GM12878 (cell line): ENCODE measurements around the gene ATP1A3. TPM values are rescaled to one million over a fixed set of nuclear protein-coding genes. Genes with fewer than 3 reads are reported as not detected.

Experiments
- ATAC-seq: fragments of 200-7000 bp; cut with Tn5 transposase; 3 replicates; pipeline ENCODE4 v1.9.1; 2020; ENCODE audit warnings: mild to moderate bottlenecking, moderate library complexity
- BruUV-seq: library from RNA; stranded (reverse); fragments of 400-500 nt; replicated peaks from 2 replicates; lab custom pipeline; 2021; lab: Mats Ljungman, UMichigan
- CTCF ChIA-PET: fragments of 300-600 bp; sonication (Branson Sonifier 250); formaldehyde crosslinking; extraction: SDS; loops from one replicate; lab custom pipeline; 2021; ENCODE audit warnings: inconsistent platforms; lab: Yijun Ruan, JAX
- POLR2A ChIA-PET: fragments of 350-600 bp; formaldehyde crosslinking; extraction: SDS; loops from one replicate; lab custom pipeline; 2021; ENCODE audit warnings: inconsistent platforms; lab: Charles Lee
- RAD21 ChIA-PET: fragments of 300-600 bp; sonication (Branson Sonifier 250); formaldehyde crosslinking; loops from one replicate; lab custom pipeline; 2023; ENCODE audit warnings: antibody characterized with exemption; ENCODE audit not compliant: unreplicated experiment; lab: Charles Lee
- SMC1A ChIA-PET: fragments of 300-600 bp; sonication (Branson Sonifier 250); formaldehyde crosslinking; loops from one replicate; lab custom pipeline; 2023; ENCODE audit not compliant: unreplicated experiment, uncharacterized antibody; lab: Charles Lee
- DNase-seq: peaks from one replicate; pipeline ENCODE4 v3.0.0-alpha.2; 2011; ENCODE audit warnings: low read depth, low spot score
- FAIRE-seq: peaks from 3 replicates; lab custom pipeline; 2011; peaks lifted over from hg19 to GRCh38; lab: Jason Lieb, UNC
- H2AFZ ChIP-seq: 2 replicates; pipeline ENCODE4 v1.6.0; 2011; ENCODE audit warnings: low read depth, low read length, control low read depth; ENCODE audit not compliant: control insufficient read depth
- H3K27ac ChIP-seq: 2 replicates; pipeline ENCODE4 v1.5.1; 2011; ENCODE audit warnings: control low read depth; ENCODE audit not compliant: control insufficient read depth, insufficient read depth
- H3K27me3 ChIP-seq, 2 experiments: replicated peaks in 1 of 2; 2 replicates each; pipeline versions ENCODE4 v1.6.0 to v1.6.1; 2011; ENCODE audit warnings: low read length in 1 of 2; ENCODE audit not compliant: control insufficient read depth in 2 of 2, insufficient read depth in 2 of 2
- H3K36me3 ChIP-seq, 2 experiments: 2 replicates each; pipeline ENCODE4 v1.5.1; 2011; ENCODE audit warnings: low read length in 1 of 2; ENCODE audit not compliant: control insufficient read depth in 2 of 2, insufficient read depth in 2 of 2
- H3K4me1 ChIP-seq: 2 replicates; pipeline ENCODE4 v1.6.1; 2011; ENCODE audit warnings: mild to moderate bottlenecking, low read length, moderate library complexity, mixed read lengths; ENCODE audit not compliant: control insufficient read depth, insufficient read depth
- H3K4me2 ChIP-seq: 2 replicates; pipeline ENCODE4 v1.6.0; 2011; ENCODE audit warnings: control low read depth; ENCODE audit not compliant: control insufficient read depth, insufficient read depth
- H3K4me3 ChIP-seq: fragments of 200-600 bp; sonication (generic); 2 replicates; pipeline ENCODE4 v1.5.1; 2016
- H3K79me2 ChIP-seq: 2 replicates; pipeline ENCODE4 v1.6.0; 2011; ENCODE audit warnings: low read length; ENCODE audit not compliant: control insufficient read depth, insufficient read depth
- H3K9ac ChIP-seq: 2 replicates; pipeline ENCODE4 v1.8.0; 2011; ENCODE audit warnings: low read length, control low read depth, mixed read lengths; ENCODE audit not compliant: control insufficient read depth, insufficient read depth
- H3K9me3 ChIP-seq: replicated peaks from 3 replicates; pipeline ENCODE4 v1.5.1; 2011; ENCODE audit warnings: mild to moderate bottlenecking, low read length; ENCODE audit not compliant: control insufficient read depth, insufficient read depth
- H4K20me1 ChIP-seq: 2 replicates; pipeline ENCODE4 v1.6.0; 2011; ENCODE audit not compliant: control insufficient read depth, insufficient read depth
- CREM ChIP-seq: IDR thresholded peaks from 2 replicates; pipeline ENCODE4 v1.6.1; 2014; ENCODE audit warnings: antibody characterized with exemption, low read depth
- EED ChIP-seq: sonication (generic); IDR thresholded peaks from 2 replicates; pipeline ENCODE4 v1.6.1; 2016; ENCODE audit warnings: antibody characterized with exemption, low read depth
- EGR1 ChIP-seq, 2 experiments: IDR thresholded peaks; 1 replicate in 1 of 2; 2 replicates in 1 of 2; pipeline ENCODE4 v1.6.1; 2011 to 2012; ENCODE audit warnings: low read depth in 2 of 2, low read length in 2 of 2, borderline replicate concordance in 1 of 2, mild to moderate bottlenecking in 1 of 2, moderate library complexity in 1 of 2
- NR2C2 ChIP-seq: IDR thresholded peaks from 2 replicates; pipeline ENCODE4 v1.6.1; 2011; ENCODE audit warnings: borderline replicate concordance, low read depth; ENCODE audit not compliant: control insufficient read depth, insufficient read length
- SMAD1 ChIP-seq: fragments of 450-650 bp; IDR thresholded peaks from 2 replicates; pipeline ENCODE4 v1.6.1; 2018; ENCODE audit warnings: mild to moderate bottlenecking, low read depth; ENCODE audit not compliant: partially characterized antibody
- WGBS: methylation state at CpG from one replicate; pipeline ENCODE4 v1.1.6; 2016; ENCODE audit warnings: low lambda C conversion rate; ENCODE audit not compliant: insufficient replicate concordance, insufficient coverage; ENCODE audit errors: missing lambda C conversion rate; 5-methylcytosine and 5-hydroxymethylcytosine counted together
- in situ Hi-C: fragments of 300-500 bp; cut with MboI; formaldehyde crosslinking; loops from 9 replicates; pipeline ENCODE4 v1.14.3; 2018; ENCODE audit warnings: mixed read lengths
- intact Hi-C: fragments of 100-400 bp; cut with micrococcal nuclease; formaldehyde crosslinking; loops from one replicate; pipeline ENCODE4 v1.14.2; 2022; ENCODE audit not compliant: unreplicated experiment
- polyA plus RNA-seq, 11 experiments: library from polyadenylated mRNA; depleted of rRNA in 4 of 11; unstranded in 6 of 11; stranded (reverse) in 5 of 11; fragments of >200 nt; fragmentation: Nextera tagmentation in 4 of 11; fragmentation: Illumina TruSeq in 1 of 11; extraction: Ambion mirVana in 4 of 11; extraction: Trizol in 1 of 11; gene quantifications; 1 replicate in 1 of 11; 2 replicates in 10 of 11; pipeline versions ENCODE4 v1.2.1 to v1.2.3, GENCODE V29; 2011 to 2016; ENCODE audit warnings: inconsistent platforms in 2 of 11, missing spikeins in 2 of 11, low read depth in 1 of 11
- total RNA-seq, 4 experiments: library from RNA; depleted of rRNA in 3 of 4; stranded (reverse); fragments of >200 nt in 3 of 4; fragmentation: Illumina TruSeq in 1 of 4; extraction: Trizol in 1 of 4; gene quantifications; 2 replicates each; pipeline versions ENCODE4 v1.2.1 to v1.2.3, GENCODE V29; 2013 to 2021
- TF ChIP-seq, protein P1 (sequence below): fragments of 450-650 bp; IDR thresholded peaks from 2 replicates; pipeline ENCODE4 v1.6.1; 2014; ENCODE audit warnings: mild to moderate bottlenecking
- TF ChIP-seq, protein P2 (sequence below): fragments of 450-650 bp; IDR thresholded peaks from 2 replicates; pipeline ENCODE4 v1.6.1; 2017; ENCODE audit warnings: mild to moderate bottlenecking, moderate library complexity

Gene ATP1A3
- total and polyA plus RNA-seq, 10 of the 15 experiments (the other 5 are each of a cell fraction or from before 2014, with no cell fraction given) = 0.17 to 0.86 (median 0.32) TPM; not detected in 2

DNA sequence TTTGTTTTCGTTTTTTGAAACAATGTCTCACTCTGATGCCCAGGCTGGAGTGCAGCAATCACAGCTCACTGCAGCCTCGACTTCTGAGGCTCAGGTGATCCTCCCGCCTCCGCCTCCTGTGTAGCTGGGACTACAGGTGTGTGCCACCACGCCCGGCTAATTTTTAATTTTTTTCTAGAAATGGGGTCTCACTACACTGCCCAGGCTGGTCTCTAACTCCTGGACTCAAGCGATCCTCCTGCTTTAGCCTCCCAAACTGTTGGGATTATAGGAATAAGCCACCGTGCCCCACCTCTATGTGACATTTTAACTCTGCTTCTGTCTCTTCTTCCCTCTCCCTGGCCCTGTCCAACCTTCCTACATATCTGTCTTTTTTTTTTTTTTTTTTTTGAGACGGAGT, 5.1 kb downstream of the ATP1A3 start:
- POLR2A ChIA-PET = no interaction called here
- RAD21 ChIA-PET = interaction anchor here (0.5 kb wide), 1 partner anchor 23 kb away, joined by 3 read pairs; no protein-coding TSS in a partner anchor
- SMC1A ChIA-PET = no interaction called here

More for the DNA sequence above, 5.1 kb downstream of the ATP1A3 start:
- Histone ChIP-seq H3K4me3 (no peak overlapping the region), H3K79me2 (no peaks in the 10 kb centered on the region), H3K4me2 (no peak overlapping the region), H2AFZ (no peak overlapping the region), H3K9ac (no peak overlapping the region), H3K27ac (no peak overlapping the region), H3K36me3 (no peaks in the 10 kb centered on the region), H3K4me1 (peaks cover 3% of the 10 kb centered on the region; the same call in 1 of the 2 replicates), H4K20me1 (no peaks in the 10 kb centered on the region), H3K9me3 (no peaks in the 10 kb centered on the region), H3K27me3 (peaks cover 0 to 1% of the 10 kb centered on the region in 2 experiments; a peak in 2 of 4 replicates)
- BruUV-seq = no TSS peak
- 43% methylated on average over 8 of the region's 9 CpGs for WGBS
- DNase-seq (no peak), ATAC-seq (no peak), FAIRE-seq (no peak)
- CTCF ChIA-PET = no interaction called here
- TF ChIP-seq EED = no peak
- no peak for TF ChIP-seq SMAD1
- TF ChIP-seq CREM = no peak
- TF ChIP-seq, protein P1, sequence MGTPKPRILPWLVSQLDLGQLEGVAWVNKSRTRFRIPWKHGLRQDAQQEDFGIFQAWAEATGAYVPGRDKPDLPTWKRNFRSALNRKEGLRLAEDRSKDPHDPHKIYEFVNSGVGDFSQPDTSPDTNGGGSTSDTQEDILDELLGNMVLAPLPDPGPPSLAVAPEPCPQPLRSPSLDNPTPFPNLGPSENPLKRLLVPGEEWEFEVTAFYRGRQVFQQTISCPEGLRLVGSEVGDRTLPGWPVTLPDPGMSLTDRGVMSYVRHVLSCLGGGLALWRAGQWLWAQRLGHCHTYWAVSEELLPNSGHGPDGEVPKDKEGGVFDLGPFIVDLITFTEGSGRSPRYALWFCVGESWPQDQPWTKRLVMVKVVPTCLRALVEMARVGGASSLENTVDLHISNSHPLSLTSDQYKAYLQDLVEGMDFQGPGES = no peak
- no peak for TF ChIP-seq EGR1 (IDR thresholded peaks at IDR 0.05; ENCODE audit: borderline replicate concordance in 1 of 2, low read depth in 2 of 2, low read length in 2 of 2)
- TF ChIP-seq, protein P2, sequence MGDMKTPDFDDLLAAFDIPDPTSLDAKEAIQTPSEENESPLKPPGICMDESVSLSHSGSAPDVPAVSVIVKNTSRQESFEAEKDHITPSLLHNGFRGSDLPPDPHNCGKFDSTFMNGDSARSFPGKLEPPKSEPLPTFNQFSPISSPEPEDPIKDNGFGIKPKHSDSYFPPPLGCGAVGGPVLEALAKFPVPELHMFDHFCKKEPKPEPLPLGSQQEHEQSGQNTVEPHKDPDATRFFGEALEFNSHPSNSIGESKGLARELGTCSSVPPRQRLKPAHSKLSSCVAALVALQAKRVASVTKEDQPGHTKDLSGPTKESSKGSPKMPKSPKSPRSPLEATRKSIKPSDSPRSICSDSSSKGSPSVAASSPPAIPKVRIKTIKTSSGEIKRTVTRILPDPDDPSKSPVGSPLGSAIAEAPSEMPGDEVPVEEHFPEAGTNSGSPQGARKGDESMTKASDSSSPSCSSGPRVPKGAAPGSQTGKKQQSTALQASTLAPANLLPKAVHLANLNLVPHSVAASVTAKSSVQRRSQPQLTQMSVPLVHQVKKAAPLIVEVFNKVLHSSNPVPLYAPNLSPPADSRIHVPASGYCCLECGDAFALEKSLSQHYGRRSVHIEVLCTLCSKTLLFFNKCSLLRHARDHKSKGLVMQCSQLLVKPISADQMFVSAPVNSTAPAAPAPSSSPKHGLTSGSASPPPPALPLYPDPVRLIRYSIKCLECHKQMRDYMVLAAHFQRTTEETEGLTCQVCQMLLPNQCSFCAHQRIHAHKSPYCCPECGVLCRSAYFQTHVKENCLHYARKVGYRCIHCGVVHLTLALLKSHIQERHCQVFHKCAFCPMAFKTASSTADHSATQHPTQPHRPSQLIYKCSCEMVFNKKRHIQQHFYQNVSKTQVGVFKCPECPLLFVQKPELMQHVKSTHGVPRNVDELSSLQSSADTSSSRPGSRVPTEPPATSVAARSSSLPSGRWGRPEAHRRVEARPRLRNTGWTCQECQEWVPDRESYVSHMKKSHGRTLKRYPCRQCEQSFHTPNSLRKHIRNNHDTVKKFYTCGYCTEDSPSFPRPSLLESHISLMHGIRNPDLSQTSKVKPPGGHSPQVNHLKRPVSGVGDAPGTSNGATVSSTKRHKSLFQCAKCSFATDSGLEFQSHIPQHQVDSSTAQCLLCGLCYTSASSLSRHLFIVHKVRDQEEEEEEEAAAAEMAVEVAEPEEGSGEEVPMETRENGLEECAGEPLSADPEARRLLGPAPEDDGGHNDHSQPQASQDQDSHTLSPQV = no peak
- no peak for TF ChIP-seq NR2C2
- intact Hi-C loops = no loop called here
- in situ Hi-C loops = no loop called here
